Hepatocyte (in vitro differentiated cells): Measurements from ENCODE around the gene SPACA9. TPM values are rescaled to one million over a fixed set of nuclear protein-coding genes. Genes with fewer than 3 reads are reported as not detected.
A peak's percentile ranks its signal among the peaks of the same experiment; 100 is the strongest.

Experiments
- DNase-seq: peaks from one replicate; pipeline ENCODE4 v3.0.0-alpha.2; 2016; ENCODE audit warnings: low spot score
- H2AFZ ChIP-seq: fragments of 200-600 bp; sonication (generic); 2 replicates; pipeline ENCODE4 v1.6.0; 2016; ENCODE audit warnings: antibody characterized with exemption, mild to moderate bottlenecking
- H3K27ac ChIP-seq: fragments of 200-600 bp; sonication (generic); 2 replicates; pipeline ENCODE4 v1.5.1; 2016; ENCODE audit warnings: mild to moderate bottlenecking
- H3K27me3 ChIP-seq: fragments of 200-600 bp; sonication (generic); 2 replicates; pipeline ENCODE4 v1.6.1; 2016
- H3K36me3 ChIP-seq: fragments of 200-600 bp; sonication (generic); replicated peaks from 2 replicates; pipeline ENCODE4 v1.5.1; 2016; ENCODE audit warnings: low read depth; ENCODE audit not compliant: insufficient read depth
- H3K4me1 ChIP-seq: fragments of 200-600 bp; sonication (generic); 2 replicates; pipeline ENCODE4 v1.5.1; 2016; ENCODE audit warnings: mild to moderate bottlenecking, moderate library complexity; ENCODE audit not compliant: insufficient read depth
- H3K4me2 ChIP-seq: fragments of 200-600 bp; sonication (generic); 2 replicates; pipeline ENCODE4 v1.6.0; 2016
- H3K4me3 ChIP-seq: fragments of 200-600 bp; sonication (generic); 2 replicates; pipeline ENCODE4 v1.5.1; 2016; ENCODE audit warnings: mild to moderate bottlenecking
- H3K79me2 ChIP-seq: fragments of 200-600 bp; sonication (generic); 2 replicates; pipeline ENCODE4 v1.6.0; 2017; ENCODE audit warnings: mild to moderate bottlenecking
- H3K9me2 ChIP-seq: fragments of 200-600 bp; sonication (generic); replicated peaks from 2 replicates; pipeline ENCODE4 v1.6.0; 2017; ENCODE audit warnings: mild to moderate bottlenecking; ENCODE audit not compliant: insufficient read depth
- H3K9me3 ChIP-seq: fragments of 200-600 bp; sonication (generic); 2 replicates; pipeline ENCODE4 v1.5.1; 2016; ENCODE audit warnings: low read depth, mild to moderate bottlenecking
- H4K20me1 ChIP-seq: fragments of 200-600 bp; sonication (generic); 2 replicates; pipeline ENCODE4 v1.6.0; 2016; ENCODE audit warnings: mild to moderate bottlenecking; ENCODE audit not compliant: insufficient read depth, poor library complexity, severe bottlenecking
- EZH2 ChIP-seq: fragments of 200-600 bp; sonication (generic); IDR thresholded peaks from 2 replicates; pipeline ENCODE4 v1.6.1; 2016; ENCODE audit warnings: antibody characterized with exemption, mild to moderate bottlenecking, borderline replicate concordance
- EZH2phosphoT487 ChIP-seq: fragments of 200-600 bp; sonication (generic); IDR thresholded peaks from one replicate; pipeline ENCODE4 v1.6.1; 2018; ENCODE audit warnings: antibody characterized with exemption, mild to moderate bottlenecking, low read depth, moderate library complexity; ENCODE audit not compliant: unreplicated experiment, severe bottlenecking
- WGBS: methylation state at CpG from one replicate; pipeline ENCODE4 v1.1.6; 2016; ENCODE audit warnings: low lambda C conversion rate; ENCODE audit errors: missing lambda C conversion rate; 5-methylcytosine and 5-hydroxymethylcytosine counted together
- polyA plus RNA-seq: library from polyadenylated mRNA; unstranded; fragments of >200 nt; fragmentation: Nextera tagmentation; extraction: Ambion mirVana; gene quantifications from 2 replicates; pipeline ENCODE4 v1.2.1, GENCODE V29; 2016
- total RNA-seq: library from RNA; depleted of rRNA; stranded (reverse); fragments of >200 nt; gene quantifications from 2 replicates; pipeline ENCODE4 v1.2.3, GENCODE V29; 2014
- TF ChIP-seq, protein P1 (sequence below): fragments of 200-600 bp; sonication (generic); IDR thresholded peaks from 2 replicates; pipeline ENCODE4 v1.5.1; 2016; ENCODE audit warnings: antibody characterized with exemption, mild to moderate bottlenecking; ENCODE audit not compliant: poor library complexity

Gene SPACA9
- total and polyA plus RNA-seq, 2 experiments from 2014 or later = 1.9 to 3.3 TPM

DNA sequence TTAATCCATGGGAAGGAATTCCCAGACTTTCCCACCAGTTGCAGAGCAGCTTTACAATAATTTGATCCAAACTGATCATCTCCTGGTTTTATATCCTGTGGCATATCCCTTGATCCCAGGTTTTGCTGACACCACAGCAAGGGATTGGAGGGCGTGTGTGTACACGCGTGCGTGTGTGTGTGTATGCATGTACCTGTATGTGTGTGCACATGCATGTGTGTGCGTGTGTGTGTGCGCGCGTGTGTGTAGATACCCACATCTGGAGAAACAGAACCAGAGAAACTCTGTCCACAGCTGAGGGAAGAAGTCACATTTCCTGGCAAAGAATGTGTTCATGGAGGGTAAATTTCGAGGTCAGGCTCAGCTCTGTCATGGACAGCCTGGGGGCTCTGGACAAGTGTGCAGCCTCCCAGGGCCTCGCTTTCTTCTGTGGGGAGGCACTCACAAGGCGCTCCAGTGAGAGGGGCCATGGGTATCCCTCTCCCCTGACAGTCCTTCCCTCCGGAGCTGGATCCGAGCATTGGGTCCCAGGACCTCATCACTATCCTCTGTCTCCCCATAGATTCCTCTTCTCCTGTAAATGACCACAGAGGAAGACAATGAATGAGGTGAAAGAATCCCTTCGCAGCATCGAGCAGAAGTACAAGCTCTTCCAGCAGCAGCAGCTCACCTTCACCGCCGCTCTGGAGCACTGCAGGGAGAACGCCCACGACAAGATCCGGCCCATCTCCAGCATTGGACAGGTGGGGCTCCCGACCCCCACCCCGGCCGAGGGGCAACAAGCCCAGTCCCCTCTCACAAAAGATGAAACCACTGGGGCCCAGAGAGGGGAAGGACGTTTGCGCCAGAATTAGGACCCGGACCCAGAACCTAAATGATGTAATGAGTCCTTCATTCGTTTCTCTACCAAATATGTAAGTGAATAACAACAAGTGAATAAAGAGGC, 4.9 kb downstream of the SPACA9 start:
- Histone ChIP-seq H3K4me3 (no peak overlapping the region), H4K20me1 (no peaks in the 10 kb centered on the region), H3K27me3 (no peaks in the 10 kb centered on the region), H2AFZ (no peak overlapping the region), H3K79me2 (no peaks in the 10 kb centered on the region), H3K9me3 (no peaks in the 10 kb centered on the region), H3K27ac (no peak overlapping the region), H3K36me3 (no peaks in the 10 kb centered on the region), H3K9me2 (no peaks in the 10 kb centered on the region), H3K4me2 (no peak overlapping the region), H3K4me1 (no peaks in the 10 kb centered on the region)
- WGBS = 91% methylated on average over 27 of the region's 27 CpGs
- DNase-seq = no peak
- TF ChIP-seq, protein P1, sequence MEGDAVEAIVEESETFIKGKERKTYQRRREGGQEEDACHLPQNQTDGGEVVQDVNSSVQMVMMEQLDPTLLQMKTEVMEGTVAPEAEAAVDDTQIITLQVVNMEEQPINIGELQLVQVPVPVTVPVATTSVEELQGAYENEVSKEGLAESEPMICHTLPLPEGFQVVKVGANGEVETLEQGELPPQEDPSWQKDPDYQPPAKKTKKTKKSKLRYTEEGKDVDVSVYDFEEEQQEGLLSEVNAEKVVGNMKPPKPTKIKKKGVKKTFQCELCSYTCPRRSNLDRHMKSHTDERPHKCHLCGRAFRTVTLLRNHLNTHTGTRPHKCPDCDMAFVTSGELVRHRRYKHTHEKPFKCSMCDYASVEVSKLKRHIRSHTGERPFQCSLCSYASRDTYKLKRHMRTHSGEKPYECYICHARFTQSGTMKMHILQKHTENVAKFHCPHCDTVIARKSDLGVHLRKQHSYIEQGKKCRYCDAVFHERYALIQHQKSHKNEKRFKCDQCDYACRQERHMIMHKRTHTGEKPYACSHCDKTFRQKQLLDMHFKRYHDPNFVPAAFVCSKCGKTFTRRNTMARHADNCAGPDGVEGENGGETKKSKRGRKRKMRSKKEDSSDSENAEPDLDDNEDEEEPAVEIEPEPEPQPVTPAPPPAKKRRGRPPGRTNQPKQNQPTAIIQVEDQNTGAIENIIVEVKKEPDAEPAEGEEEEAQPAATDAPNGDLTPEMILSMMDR = no peak
- TF ChIP-seq EZH2phosphoT487 (no peak), EZH2 (no peak)

DNA sequence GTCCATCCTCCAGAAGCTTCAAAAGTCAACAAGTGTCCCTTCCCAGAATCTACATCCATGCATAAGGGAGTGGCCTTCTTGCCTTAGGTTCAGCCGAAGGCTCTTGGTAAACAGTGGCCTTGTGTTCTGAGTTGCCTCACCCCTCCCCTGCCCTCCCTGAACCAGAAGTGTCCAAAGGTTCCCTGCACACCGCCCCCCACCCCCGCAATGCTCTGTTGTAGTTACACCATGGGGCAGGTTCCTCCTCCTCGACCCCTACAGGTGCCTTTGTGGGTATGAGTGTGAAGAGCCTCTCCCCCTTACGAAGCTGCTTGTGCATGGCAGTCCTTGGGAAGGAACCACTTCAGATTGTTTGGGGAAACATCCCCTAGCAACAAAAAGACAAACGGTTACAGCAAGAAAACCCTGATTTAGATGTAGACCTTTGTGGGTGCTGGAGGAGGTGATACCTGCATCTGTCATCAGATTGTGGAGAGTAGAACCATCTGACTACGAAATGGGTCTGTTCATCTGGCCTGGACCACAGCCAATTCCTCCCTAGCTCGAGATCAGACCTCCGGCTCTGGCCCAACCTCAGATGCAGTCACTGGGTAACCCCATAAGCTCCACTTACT, 7.1 kb downstream of the SPACA9 start:
- no peaks in the 10 kb centered on the region for H3K27me3 ChIP-seq
- no peaks in the 10 kb centered on the region for H3K4me1 ChIP-seq
- no peaks in the 10 kb centered on the region for H4K20me1 ChIP-seq
- H3K79me2 ChIP-seq = no peaks in the 10 kb centered on the region
- H3K27ac ChIP-seq = no peak overlapping the region
- no peaks in the 10 kb centered on the region for H3K9me3 ChIP-seq
- no peak overlapping the region for H3K4me3 ChIP-seq
- no peak overlapping the region for H2AFZ ChIP-seq
- peak; percentile 43 for DNase-seq
- WGBS = 66% methylated on average over 9 of the region's 9 CpGs
- H3K36me3 ChIP-seq = no peaks in the 10 kb centered on the region
- H3K4me2 ChIP-seq = no peak overlapping the region
- no peaks in the 10 kb centered on the region for H3K9me2 ChIP-seq
- TF ChIP-seq, protein P1 = no peak

DNA sequence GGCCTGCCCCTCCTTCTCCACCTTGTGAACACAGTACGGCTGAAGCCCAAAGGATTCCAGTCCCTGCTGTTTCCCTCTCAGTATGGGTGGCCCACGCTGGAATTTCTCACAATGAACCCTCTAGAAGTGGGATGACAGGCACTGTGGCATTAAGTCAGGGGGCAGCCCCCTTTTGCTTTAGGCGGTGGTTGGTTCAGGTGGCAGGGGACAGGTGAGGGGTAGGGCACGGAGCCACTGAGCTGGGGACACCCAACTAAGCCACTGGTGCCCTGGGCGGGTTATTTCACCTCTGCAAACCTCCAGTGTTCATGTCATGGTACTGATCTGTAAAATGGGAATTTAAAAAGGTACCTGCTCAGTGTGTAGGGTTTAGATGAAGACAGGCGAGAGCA, 7.6 kb downstream of the SPACA9 start:
- Histone ChIP-seq H3K79me2 (no peaks in the 10 kb centered on the region), H4K20me1 (no peaks in the 10 kb centered on the region), H3K4me2 (no peak overlapping the region), H3K27ac (no peak overlapping the region), H3K27me3 (no peaks in the 10 kb centered on the region), H2AFZ (no peak overlapping the region), H3K4me3 (no peak overlapping the region), H3K9me2 (no peaks in the 10 kb centered on the region), H3K36me3 (no peaks in the 10 kb centered on the region), H3K4me1 (no peaks in the 10 kb centered on the region), H3K9me3 (no peaks in the 10 kb centered on the region)
- TF ChIP-seq, protein P1 = no peak
- TF ChIP-seq EZH2phosphoT487 = no peak
- no peak for TF ChIP-seq EZH2
- no peak for DNase-seq
- WGBS = 84% methylated on average over 6 of the region's 6 CpGs
